HG02678 (cell line): Measurements from ENCODE around the gene TMEM259.

Source experiments
- ATAC-seq: cut with Tn5 transposase; IDR thresholded peaks from one replicate; pipeline ENCODE4 v1.9.1; 2021; ENCODE audit warnings: mild to moderate bottlenecking, moderate library complexity; ENCODE audit not compliant: unreplicated experiment

The TMEM259 gene

DNA sequence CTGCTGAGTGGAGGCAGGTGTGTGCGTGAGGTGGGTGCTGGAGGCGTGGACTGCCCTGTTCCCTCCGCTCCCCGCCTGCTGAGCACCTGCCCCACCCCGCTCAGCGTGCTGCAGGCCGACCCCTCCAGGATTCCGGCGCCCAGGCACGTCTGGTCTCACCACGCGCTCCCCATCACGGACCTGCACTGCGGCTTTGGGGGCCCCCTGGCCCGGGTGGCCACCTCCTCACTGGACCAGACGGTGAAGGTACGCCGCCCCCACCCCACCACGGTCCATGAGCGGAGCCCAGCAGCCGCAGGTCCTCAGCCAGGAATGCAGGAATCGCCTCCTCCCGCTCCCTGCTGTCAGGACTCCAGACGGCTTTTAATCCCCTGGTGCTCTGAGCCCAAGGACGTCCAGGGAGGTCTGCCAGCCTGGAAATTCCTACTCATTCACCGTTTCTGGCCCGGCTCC lies 30.8 kb downstream of the TMEM259 start:
- ATAC-seq: no peak

- ATAC-seq: no peak
Measured at GRCh38 chr19:989381-990081, 31.4 kb downstream of the TMEM259 start.

DNA sequence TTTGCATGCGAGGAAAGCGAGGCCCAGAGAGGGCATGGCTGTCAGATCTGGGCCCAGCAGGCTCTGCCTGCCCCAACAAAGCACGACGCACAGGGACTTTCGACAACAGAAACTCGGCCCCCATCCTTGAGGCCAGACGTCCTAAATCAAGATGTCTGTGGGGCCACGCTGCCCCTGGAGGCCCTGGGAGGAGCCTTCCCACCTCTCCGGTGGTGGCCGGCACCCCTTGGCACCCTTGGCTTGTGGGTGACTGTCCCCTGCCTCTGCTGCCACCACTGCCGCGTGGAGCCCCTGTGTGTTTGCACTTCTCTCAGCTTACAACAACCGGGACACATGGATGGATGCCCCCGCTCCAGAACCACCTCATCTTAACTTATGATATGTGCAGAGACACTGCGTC lies 32.4 kb downstream of the TMEM259 start:
- no peak for ATAC-seq

DNA sequence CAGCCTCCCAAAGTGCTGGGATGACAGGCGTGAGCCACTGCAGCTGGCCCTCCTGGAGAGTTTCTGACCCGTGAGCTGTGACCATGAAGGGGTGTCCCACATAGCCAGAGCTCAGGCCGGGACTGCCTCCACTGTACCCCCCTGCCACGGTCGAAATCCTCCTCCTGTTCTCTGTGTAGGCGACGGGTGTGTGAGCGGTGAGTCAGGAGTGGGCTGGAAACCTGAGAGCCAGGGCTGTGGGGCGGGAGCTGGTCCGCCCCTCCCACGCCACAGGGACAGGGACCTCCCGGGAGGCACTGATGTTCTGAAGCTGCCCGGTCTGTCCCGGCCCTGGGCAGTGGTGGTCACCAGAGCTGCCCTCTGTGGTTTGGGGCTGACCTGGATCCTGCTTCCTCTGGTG lies 32.8 kb downstream of the TMEM259 start:
- no peak for ATAC-seq

DNA sequence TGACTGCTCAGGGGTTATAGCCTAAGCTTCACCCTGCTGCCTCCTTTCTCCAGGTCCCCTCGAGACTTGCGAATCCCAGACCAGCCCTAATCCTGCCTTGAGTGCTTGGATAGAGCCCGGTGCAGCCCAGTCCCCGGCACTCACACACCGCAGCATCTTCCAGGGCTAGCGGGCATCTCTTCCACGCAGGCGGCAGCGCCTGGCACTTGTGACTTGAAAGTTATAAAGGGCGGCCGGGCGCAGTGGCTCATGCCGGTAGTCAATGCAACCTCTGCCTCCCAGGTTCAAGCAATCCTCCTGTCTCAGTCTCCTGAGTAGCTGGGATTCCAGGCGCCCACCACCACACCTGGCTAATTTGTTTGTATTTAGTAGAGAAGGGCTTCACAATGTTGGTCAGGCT lies 34.8 kb downstream of the TMEM259 start:
- ATAC-seq: no peak

DNA sequence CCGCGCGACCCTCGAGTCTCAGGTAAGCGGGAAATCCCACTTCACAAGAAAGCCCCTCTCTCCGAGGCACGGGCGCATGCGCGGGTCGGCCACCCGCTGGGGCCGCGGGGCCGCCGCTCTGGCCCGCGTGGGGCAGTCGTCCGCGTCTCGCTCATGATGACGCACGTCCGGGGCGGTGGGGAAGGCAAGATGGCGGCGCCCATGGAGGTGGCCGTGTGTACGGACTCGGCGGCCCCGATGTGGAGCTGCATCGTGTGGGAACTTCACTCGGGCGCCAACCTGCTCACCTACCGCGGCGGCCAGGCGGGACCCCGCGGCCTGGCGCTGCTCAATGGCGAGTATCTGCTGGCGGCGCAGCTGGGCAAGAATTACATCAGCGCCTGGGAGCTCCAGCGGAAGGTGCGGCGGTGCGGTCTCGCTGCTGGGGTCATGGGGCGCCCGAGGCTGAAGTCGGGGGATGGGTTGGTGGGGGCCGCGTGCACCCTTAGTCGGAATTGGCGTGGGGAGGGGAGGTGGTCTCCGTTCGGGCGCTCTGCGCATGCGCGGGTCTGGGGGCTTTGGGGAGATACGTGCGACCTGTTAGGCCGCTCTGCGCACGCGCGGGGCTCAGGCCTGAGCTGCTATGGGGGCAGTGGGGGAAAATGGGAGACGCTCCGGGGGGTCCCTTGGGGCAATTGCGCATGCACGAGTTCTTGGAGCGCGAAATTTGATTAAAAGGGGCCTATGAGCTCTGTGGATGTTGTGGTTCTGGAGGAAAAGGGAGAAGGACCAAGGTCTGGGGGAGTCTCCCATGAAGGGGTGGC lies 36.6 kb downstream of the TMEM259 start, which contains the start of gene WDR18:
Gene WDR18 (plus strand): TSS at position 181 of the 803 bp plus-strand sequence. CDS start 9 bp downstream, at position 190.
- ATAC-seq: peak; percentile 89

GRCh38 chr19:982567-983170 lies 38.3 kb downstream of the TMEM259 start:
- peak; percentile 56 for ATAC-seq

GRCh38 chr19:980133-980998 lies 40.6 kb downstream of the TMEM259 start:
- no peak for ATAC-seq

DNA sequence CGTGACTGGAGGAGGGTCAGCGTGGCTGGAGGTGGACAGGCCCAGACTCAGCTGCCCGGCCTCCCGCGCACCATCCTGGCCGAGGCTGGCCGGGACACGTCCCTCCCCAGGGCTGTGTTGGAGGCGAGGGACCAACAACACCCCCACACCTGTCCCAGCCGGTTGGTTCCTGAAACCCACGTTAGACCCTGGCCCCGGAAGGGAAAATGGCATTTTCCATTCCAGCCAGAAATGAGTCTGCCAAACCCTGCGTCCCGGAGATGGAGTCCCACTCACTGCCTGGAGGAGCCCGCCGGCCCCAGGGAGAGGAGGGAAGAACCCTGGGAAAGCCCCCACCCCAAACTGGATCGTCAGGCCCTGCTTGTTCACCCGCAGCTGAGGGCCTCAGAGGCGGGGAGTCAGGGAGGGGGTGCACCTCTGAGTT lies 41.6 kb downstream of the TMEM259 start:
- no peak for ATAC-seq

- ATAC-seq: no peak
Measured at GRCh38 chr19:977058-977464, 43.9 kb downstream of the TMEM259 start.

- no peak for ATAC-seq
Measured at GRCh38 chr19:976476-976875, 44.4 kb downstream of the TMEM259 start.

DNA sequence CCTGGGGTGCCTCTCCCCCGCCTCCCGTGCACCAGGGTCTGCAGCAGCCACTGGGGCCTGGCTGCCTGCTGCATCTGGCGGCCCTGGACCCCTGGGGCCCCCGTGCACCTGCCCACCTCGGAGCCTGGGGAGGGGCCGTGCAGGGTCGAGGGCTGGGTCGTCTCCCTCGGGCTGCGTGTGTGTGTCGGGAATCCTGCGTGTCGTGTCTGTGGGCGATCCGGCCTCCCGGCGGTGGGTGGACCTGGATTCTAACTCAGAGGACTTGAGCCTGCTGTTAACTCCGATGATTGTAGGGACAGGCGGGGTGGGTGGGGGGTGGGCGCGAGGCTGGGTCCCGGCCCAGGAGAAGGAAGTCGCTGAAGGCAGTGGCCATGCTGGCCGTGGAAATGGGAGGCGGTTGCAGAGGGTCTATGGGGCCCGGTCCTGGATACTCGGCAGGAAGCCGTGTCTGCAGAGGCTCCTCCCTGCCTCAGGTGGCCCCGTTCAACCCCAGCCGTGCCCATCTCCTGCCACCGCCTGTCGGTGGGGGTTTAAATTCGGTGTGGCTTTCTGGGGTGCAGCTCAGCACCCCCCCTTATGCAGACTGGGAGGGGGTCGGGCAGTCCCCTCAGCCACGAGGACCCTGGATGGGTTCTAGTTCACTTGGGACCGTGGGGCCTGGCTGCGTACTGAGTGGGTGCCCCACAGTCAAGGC lies 46.2 kb downstream of the TMEM259 start:
- ATAC-seq: no peak

GRCh38 chr19:973726-974563 lies 47.0 kb downstream of the TMEM259 start:
- ATAC-seq: no peak

DNA sequence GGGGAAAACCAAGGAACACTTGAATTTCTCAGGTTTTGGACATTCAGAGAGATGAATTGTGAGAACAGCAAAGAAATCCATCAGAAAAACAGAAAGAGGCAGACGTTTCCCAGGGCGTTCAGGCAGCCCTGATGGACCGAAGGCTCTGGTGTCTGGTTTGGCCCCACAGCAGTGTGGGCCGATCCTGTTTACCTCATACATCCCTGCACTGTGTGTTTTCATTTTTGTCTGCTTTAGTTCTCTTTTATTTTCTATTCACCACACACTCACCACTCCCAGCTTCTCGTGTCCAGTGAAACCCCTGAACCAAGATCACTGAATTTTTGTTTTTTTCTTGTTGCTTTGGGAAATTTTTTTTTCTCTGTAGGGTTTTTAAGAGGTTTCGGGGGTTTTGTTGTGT lies 48.6 kb downstream of the TMEM259 start:
- ATAC-seq: no peak

DNA sequence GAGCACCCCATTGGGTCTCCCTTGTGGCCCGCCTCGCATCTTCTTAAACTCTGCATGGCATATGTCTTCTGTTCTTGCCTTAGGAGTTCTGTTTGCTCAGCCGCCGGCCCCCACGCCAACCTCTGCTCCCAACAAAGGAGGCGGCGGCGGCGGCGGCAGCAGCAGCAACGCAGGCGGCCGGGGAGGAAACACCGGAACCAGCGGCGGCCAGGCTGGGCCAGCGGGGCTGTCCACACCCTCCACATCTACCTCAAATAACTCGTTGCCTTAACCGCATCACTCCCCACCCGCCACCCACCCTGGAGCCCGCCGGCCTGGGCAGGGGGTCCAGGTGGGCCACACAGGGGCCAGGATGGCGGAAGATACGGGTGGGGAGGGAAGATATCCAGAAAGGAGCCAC lies 49.1 kb downstream of the TMEM259 start:
- ATAC-seq: no peak

GRCh38 chr19:970695-971094 lies 50.2 kb downstream of the TMEM259 start:
- ATAC-seq: no peak

- no peak for ATAC-seq
Measured at GRCh38 chr19:966485-967088, 54.3 kb downstream of the TMEM259 start.

GRCh38 chr19:964761-965694 lies 55.9 kb downstream of the TMEM259 start:
- ATAC-seq: no peak
